ENCODE measurements around the gene TMEM127.

- TF ChIP-seq YY1 (IDR thresholded peaks at IDR 0.05; ENCODE audit: insufficient read depth, insufficient read length): no peak
- TF ChIP-seq ZNF274 (IDR thresholded peaks at IDR 0.05; ENCODE audit: low read depth, low read length): no peak
- TF ChIP-seq SUZ12 (IDR thresholded peaks at IDR 0.05; ENCODE audit: extremely low read depth, insufficient read depth, insufficient read length): no peak
Observed at GRCh38 chr2:96204836-96205624, 60.8 kb downstream of the TMEM127 start.

Measured in NT2/D1 (cell line).